Epithelial cell of prostate (primary cell): Measurements from ENCODE around the gene DUSP1.

ENCODE experiments used
- DNase-seq: peaks from one replicate; pipeline ENCODE4 v3.0.0-alpha.2; 2011; ENCODE audit warnings: low read depth, low spot score
- H3K27ac ChIP-seq: fragments of 450-650 bp; 2 replicates; pipeline ENCODE4 v1.5.1; 2017; ENCODE audit warnings: mild to moderate bottlenecking

DUSP1 gene

DNA sequence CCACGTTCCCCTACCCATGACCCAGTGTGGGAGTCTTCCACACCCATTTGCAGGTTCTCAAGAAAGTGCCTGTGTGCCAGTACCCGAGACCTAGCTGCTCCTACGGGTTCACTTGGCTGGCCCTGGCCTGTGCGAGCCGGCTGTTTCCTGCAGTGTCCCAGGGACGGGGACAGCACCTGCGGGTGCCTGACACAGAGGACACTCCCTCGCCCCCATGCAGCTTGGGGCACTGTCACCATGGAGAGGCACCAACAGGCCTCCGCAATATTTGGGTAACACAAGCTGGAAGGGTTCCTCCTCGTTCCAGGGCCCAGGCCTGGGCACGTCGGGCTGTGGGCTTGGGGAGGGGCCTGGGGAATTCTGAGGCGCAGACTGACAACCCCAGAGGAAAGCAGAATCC lies 41.4 kb downstream of the DUSP1 start:
- no peak overlapping the region for H3K27ac ChIP-seq
- no peak for DNase-seq

DNA sequence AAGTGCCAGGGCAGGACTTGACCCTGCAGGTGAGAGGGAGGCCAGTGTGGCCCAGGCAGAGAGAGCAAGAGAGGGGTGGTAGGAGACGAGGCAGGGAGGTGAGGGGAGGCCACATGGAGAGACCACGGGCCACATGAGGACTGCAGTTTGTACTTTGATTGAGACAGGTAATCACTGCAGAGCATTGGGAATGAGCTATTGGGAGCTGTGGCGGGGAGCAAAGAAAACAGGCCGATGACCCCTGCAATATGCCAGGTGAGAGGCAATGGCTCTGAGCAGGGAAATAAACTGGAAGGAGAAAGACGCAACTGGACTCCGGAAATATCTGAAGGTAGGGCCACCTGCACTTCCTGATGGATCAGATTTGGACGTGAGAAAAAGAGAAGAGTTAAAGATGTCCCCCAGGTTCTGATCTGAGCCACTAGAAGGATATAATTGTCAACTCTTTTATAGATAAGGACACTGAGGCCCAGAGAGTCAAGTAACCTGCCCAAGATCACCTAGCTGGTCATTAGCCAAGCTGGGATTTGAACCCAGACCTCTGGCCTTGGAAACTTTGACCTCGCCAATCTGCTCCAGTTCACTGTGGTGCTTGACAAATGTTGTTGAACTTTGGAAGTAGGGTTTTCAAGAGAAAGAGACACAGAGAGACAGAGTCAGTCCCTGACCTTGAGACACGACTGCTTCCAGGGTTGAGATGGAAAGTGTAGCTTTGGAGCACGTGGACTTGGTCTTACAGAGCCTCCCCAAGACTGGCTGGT lies 42.3 kb downstream of the DUSP1 start:
- H3K27ac ChIP-seq, result no peak overlapping the region
- no peak for DNase-seq

DNA sequence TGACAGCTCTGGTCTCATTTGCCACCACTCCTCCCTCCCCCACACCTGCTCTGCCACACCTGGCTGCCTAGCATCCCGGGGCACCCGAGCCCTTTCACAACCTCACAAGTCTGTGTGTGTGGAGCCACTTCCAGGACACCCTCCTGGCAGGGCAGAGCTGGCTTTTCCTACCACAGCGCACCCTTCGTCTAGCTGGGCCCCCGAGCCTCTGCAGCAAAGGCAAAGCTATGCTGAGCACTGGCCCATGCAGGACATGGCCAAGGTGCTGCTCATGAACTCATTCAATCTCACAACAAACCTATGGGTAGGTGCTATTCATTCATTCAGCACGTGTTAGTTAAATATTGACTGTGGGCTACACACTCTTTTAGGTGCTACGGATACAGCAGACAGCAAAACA lies 43.4 kb downstream of the DUSP1 start:
- no peak overlapping the region for H3K27ac ChIP-seq
- DNase-seq, result no peak

DNA sequence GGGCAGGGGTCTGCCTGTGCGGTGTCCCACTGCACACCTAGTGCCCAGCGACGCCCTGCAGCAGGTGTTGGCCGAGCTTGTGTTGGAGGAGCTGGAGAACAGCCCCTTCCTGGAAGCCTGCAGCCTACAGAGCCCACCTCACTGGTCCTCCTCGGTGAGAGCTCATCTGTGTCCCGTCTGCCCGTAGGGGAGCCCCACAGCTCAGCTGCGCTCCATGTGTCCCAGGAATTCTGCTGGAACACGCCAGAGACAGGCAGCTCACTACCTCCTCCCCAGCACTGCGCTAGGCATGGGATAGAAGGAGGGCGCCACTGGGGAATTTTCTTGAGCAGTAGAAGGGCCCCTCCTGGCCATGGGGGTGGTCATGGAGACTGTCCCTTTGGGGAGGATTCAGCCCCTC lies 44.0 kb downstream of the DUSP1 start:
- no peak overlapping the region for H3K27ac ChIP-seq
- DNase-seq, result no peak

DNA sequence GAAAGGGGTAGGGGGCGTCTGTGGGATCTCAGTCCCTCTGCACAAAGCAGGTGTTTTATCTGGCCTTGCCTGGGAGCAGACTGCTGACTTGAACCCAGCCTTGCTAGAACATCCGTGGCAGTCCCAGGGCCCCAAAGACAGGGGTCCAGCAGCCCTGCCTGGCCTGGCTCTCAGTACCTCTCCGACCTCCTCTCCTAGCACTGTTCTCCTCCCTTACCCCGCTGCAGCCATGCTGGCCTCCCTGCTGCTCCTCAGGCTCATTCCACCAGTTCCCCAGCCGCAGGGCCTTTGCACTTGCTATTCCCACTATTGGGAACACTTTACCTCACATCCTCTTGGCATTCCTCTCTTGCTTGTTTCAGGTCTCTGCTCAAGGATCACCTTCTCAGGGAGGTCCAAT lies 45.2 kb downstream of the DUSP1 start:
- no peak overlapping the region for H3K27ac ChIP-seq
- no peak for DNase-seq

DNA sequence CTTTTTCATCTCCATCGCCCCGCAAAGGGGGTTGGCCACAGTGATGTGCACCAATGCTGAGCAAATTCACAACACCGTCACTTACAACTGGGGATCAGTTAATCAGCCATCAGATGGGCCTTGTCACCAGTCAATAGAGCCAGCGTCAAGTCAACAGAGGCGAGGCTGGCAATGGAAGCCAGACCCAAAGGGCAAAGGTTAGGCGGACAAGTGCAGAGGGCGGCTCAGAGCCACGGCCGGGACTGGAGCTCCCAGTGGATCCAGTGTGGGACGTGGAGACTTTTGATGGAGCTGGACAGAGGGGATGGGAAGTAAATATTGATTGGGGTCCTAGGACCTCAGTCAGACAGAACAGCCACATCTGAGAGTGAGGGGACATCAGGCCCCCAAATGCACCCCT lies 45.7 kb downstream of the DUSP1 start:
- no peak for DNase-seq
- no peak overlapping the region for H3K27ac ChIP-seq

DNA sequence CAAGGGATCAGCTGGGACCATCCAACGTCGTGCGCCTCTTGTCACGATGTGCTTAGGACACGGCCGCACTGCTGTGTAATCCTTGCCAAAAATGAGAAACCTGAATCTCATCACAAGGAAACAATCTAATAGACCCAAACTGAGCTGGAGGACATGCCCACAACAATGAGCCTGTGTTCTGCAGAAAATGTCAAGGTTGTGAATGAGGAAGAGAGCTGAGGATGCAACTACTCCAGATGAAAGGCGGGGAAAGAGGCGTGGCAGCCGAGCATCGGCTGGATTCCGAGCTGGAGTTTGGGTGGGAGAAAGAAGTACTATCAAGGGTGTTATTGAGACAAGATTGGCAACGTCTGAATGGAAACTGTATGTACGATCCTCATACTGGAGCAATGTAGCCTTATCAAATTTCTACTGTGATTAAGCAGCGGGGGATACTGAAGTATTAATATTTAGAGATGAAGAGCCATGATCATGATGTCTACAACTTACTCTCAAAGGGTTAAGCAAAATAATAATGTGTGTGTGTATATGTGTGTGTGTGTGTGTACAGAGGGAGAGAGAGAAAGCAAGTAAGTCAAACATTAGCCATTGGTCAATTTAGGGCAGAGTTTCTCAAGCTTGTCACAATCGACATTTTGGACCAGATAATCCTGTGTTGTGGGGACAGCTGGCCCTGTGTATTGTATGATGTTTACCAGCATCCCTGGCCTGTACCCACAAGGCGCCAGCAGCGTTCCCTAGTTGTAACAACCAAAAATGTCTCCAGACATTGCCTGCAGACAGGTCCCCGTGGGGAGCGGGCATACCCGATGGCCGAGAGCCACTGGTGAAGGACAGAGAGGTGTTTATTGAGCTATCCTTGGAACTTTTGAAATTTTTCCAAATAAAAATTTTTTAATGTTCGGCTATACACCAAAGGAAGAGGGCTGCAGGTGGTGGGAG lies 46.5 kb downstream of the DUSP1 start:
- H3K27ac ChIP-seq, result no peak overlapping the region
- DNase-seq, result no peak

DNA sequence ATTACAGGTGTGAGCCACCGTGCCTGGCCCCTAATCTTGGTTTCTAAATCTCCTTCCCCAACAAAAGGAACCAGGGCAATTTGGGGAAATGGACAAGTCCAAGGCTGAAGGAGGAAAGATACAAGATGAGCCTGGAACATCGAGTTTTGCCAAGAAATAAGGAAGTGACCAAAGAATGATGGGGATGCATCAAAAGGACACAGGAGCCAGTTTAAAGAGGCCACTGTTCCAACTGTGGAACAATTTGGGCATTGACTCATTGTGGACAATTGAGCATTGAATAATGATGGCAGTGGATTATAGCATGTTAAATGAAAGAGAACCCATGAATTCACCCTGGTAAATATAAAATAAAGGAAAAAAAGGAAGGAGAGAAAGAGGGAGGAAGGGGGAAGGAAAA lies 47.5 kb downstream of the DUSP1 start:
- DNase-seq, result no peak
- H3K27ac ChIP-seq, result no peak overlapping the region

DNA sequence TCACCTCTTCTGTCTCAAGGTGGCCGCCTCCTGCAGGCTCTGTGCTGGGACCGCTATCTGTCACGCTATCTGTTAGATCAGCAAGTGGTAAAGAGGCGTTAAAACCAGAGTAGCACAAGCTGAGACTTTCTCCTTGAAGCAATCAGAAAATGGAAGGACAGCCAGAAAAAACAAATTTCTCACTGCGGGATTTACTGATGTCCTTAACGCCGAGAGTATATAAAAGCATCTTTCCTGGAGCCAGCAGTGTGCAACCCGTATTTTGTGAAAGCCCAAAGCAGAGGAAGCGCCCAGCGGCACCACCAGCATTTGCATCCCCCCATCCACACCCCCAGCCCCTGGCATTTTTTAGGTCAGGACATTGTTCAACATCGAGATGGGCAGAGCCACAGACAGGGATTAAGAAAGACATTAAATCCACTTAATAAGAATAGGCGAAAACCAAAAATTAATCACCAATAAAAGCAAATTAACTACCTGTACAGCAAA lies 48.6 kb downstream of the DUSP1 start:
- no peak for DNase-seq

DNA sequence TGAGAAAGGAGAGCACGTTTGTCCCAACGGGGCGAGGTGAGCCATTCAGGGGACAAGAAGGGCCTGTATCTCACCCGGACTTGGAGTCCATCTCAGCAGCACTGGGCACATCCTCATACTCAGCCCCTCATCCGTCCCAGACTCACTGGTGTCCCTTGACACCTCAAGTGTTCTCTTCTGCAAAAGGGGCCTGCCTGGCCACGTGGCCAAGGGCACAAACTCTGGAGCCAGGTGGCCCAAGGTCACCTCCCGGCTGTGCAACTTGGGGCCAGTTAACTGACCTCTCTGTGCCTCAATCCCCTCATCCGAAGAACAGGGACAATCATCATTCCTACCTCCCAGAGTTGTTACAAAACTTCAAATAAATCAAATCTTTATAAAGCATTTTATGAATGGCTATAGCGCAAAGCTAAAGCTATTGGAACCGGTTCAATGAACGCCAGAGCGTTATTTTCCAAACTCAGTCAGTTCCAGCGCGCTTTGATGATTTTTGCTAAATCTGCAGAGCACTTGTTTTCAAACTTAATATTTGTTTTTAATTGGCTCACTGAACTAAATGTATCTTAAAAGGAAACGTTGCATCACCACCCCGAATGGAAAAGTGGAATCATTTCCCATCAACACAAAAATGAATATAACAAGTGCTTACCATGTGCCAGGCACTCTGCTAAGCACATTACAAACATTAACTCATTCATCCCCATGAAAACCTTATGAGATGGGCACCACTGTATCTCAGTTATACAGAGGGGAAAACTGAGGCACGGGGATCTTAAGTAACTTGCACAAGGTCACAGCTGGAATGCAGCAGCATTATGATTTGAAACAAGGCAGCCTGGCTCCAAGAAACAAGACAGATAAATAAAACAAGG lies 49.3 kb downstream of the DUSP1 start:
- no peak for DNase-seq
- H3K27ac ChIP-seq, result no peak overlapping the region

More for the DNA sequence above, 48.6 kb downstream of the DUSP1 start:
- no peak overlapping the region for H3K27ac ChIP-seq

DNA sequence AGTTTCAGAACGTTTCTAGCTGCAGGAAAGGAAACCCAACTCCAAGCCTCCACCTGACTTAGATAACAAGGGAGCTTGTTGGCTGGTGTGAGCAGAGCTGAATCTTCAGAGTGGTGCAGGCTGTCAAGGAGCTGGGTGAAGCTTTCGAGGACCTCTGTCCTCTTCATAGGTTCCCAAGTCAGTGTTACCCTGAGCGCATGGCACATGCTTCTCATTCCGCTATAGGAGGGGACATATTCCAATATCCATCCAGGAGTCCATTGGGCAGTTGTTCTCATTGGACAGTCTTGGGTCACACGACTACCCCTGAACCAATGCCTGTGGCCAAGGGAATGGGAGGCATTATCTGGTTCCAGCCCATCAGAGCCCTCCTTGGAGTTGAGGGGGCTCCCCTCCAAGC lies 50.3 kb downstream of the DUSP1 start:
- no peak for DNase-seq
- no peak overlapping the region for H3K27ac ChIP-seq

DNA sequence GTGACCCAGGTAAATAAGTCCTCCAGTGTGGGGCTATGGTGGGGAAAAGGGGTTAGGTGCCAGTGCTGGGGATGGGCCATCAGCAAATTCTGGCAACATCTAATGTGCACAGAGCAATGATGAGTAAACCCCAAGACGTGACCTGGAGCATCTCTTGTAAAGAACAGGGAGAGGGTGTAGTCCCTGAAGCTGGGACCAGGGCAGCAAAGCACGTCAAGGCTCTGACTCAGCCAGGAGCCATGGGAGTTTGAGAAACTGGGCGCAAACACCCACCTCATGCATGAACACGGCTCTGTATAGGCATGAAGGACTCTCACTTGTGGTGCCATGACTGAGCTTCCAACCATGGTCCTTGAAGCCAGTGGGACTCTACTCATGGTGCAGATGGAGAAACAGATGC lies 51.8 kb downstream of the DUSP1 start:
- no peak overlapping the region for H3K27ac ChIP-seq
- no peak for DNase-seq

DNA sequence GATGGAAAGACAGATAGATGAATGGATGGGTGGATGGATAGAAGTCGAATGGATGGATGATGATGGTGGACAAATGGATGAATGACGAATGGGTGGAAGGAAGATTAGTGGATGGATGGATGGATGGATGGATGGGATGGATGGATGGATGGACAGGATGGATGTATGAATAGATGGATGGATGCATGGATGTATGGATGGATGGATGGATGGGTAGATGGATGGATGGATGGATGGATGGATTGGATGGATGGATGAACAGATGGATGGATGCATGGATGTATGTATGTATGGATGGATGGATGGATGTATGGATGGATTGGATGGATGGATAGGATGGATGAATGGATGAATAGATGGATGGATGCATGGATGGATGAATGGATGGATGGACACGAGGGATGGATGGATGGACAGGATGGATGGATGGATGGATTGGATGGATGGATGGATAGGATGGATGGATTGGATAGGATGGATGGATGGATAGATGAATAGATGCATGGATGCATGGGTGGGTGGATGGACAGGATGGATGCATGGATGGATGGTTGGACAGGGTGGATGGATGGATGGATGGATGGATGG lies 52.4 kb downstream of the DUSP1 start:
- H3K27ac ChIP-seq, result no peak overlapping the region
- no peak for DNase-seq
